ENCODE results near the gene PLA2G5. TPM values are rescaled to one million over a fixed set of nuclear protein-coding genes. Genes with fewer than 3 reads are reported as not detected.
"Not testable (repeated sequence)": the region's sequence is repeated elsewhere in the genome, so short reads cannot be mapped to it uniquely, and the experiment has no call there.

Gene PLA2G5
- total RNA-seq, 1 experiment from 2014 or later, result not detected

GRCh38 chr1:20108366-20109123, 38.6 kb downstream of the PLA2G5 start:
- DNase-seq (ENCODE audit: low read depth), result no peak
- in situ Hi-C loops (cut with HindIII; ENCODE audit: low pct_unique_long_range_greater_than_20kb, low sequenced_read_pairs), result no loop called here

- in situ Hi-C loops (cut with HindIII; ENCODE audit: low pct_unique_long_range_greater_than_20kb, low sequenced_read_pairs), result no loop called here
- DNase-seq (ENCODE audit: low read depth), result no peak
Observed at GRCh38 chr1:20109223-20109856, 39.3 kb downstream of the PLA2G5 start.

- DNase-seq (ENCODE audit: low read depth), result no peak
- in situ Hi-C loops (cut with HindIII; ENCODE audit: low pct_unique_long_range_greater_than_20kb, low sequenced_read_pairs), result no loop called here
Observed at GRCh38 chr1:20110679-20111078, 40.7 kb downstream of the PLA2G5 start.

GRCh38 chr1:20111452-20111851, 41.5 kb downstream of the PLA2G5 start:
- in situ Hi-C loops (cut with HindIII; ENCODE audit: low pct_unique_long_range_greater_than_20kb, low sequenced_read_pairs), result no loop called here
- DNase-seq (ENCODE audit: low read depth), result no peak

- in situ Hi-C loops (cut with HindIII; ENCODE audit: low pct_unique_long_range_greater_than_20kb, low sequenced_read_pairs), result no loop called here
- no peak for DNase-seq (ENCODE audit: low read depth)
Observed at GRCh38 chr1:20112279-20113000, 42.4 kb downstream of the PLA2G5 start.

- no peak for DNase-seq (ENCODE audit: low read depth)
- in situ Hi-C loops (cut with HindIII; ENCODE audit: low pct_unique_long_range_greater_than_20kb, low sequenced_read_pairs), result no loop called here
Observed at GRCh38 chr1:20114021-20114648, 44.1 kb downstream of the PLA2G5 start.

- in situ Hi-C loops (cut with HindIII; ENCODE audit: low pct_unique_long_range_greater_than_20kb, low sequenced_read_pairs), result no loop called here
- DNase-seq (ENCODE audit: low read depth), result no peak
Observed at GRCh38 chr1:20115479-20115878, 45.5 kb downstream of the PLA2G5 start.

GRCh38 chr1:20115916-20116315, 45.9 kb downstream of the PLA2G5 start:
- no peak for DNase-seq (ENCODE audit: low read depth)
- in situ Hi-C loops (cut with HindIII; ENCODE audit: low pct_unique_long_range_greater_than_20kb, low sequenced_read_pairs), result no loop called here

- no peak for DNase-seq (ENCODE audit: low read depth)
- in situ Hi-C loops (cut with HindIII; ENCODE audit: low pct_unique_long_range_greater_than_20kb, low sequenced_read_pairs), result no loop called here
Observed at GRCh38 chr1:20117236-20117635, 47.2 kb downstream of the PLA2G5 start.

- in situ Hi-C loops (cut with HindIII; ENCODE audit: low pct_unique_long_range_greater_than_20kb, low sequenced_read_pairs), result no loop called here
- DNase-seq (ENCODE audit: low read depth), result no peak
Observed at GRCh38 chr1:20119347-20119746, 49.4 kb downstream of the PLA2G5 start, which contains the start of gene PLA2G2D. TSS of gene PLA2G2D (minus strand) at chr1:20119536. CDS start at chr1:20119498, 38 bp downstream.

GRCh38 chr1:20120796-20121195, 50.8 kb downstream of the PLA2G5 start:
- in situ Hi-C loops (cut with HindIII; ENCODE audit: low pct_unique_long_range_greater_than_20kb, low sequenced_read_pairs), result no loop called here
- no peak for DNase-seq (ENCODE audit: low read depth)

GRCh38 chr1:20123722-20124455, 53.9 kb downstream of the PLA2G5 start:
- in situ Hi-C loops (cut with HindIII; ENCODE audit: low pct_unique_long_range_greater_than_20kb, low sequenced_read_pairs), result no loop called here
- DNase-seq (ENCODE audit: low read depth), result no peak

- DNase-seq (ENCODE audit: low read depth), result peak; percentile 45
- in situ Hi-C loops (cut with HindIII; ENCODE audit: low pct_unique_long_range_greater_than_20kb, low sequenced_read_pairs), result no loop called here
Observed at GRCh38 chr1:20124456-20125057, 54.6 kb downstream of the PLA2G5 start.

- DNase-seq (ENCODE audit: low read depth), result no peak
- in situ Hi-C loops (cut with HindIII; ENCODE audit: low pct_unique_long_range_greater_than_20kb, low sequenced_read_pairs), result no loop called here
Observed at GRCh38 chr1:20125100-20125499, 55.1 kb downstream of the PLA2G5 start.

GRCh38 chr1:20126041-20126805, 56.2 kb downstream of the PLA2G5 start:
- DNase-seq (ENCODE audit: low read depth), result no peak
- in situ Hi-C loops (cut with HindIII; ENCODE audit: low pct_unique_long_range_greater_than_20kb, low sequenced_read_pairs), result no loop called here

- in situ Hi-C loops (cut with HindIII; ENCODE audit: low pct_unique_long_range_greater_than_20kb, low sequenced_read_pairs), result no loop called here
Observed at GRCh38 chr1:20126806-20127440, 56.9 kb downstream of the PLA2G5 start.

GRCh38 chr1:20130518-20130917, 60.5 kb downstream of the PLA2G5 start:
- DNase-seq (ENCODE audit: low read depth); in situ Hi-C loops (cut with HindIII; ENCODE audit: low pct_unique_long_range_greater_than_20kb, low sequenced_read_pairs): not testable (repeated sequence)

More at GRCh38 chr1:20126806-20127440, 56.9 kb downstream of the PLA2G5 start:
- DNase-seq (ENCODE audit: low read depth), result no peak
